IMR-90 (cell line): ENCODE data around the gene GXYLT2. TPM values are rescaled to one million over a fixed set of nuclear protein-coding genes. Genes with fewer than 3 reads are reported as not detected.
A peak's percentile ranks its signal among the peaks of the same experiment; 100 is the strongest.

Experiments used
- ATAC-seq: fragments of 200-7000 bp; cut with Tn5 transposase; 2 replicates; pipeline ENCODE4 v1.9.1; 2020; ENCODE audit warnings: low read depth, mild to moderate bottlenecking, moderate library complexity
- BruUV-seq: library from RNA; stranded (reverse); fragments of 400-500 nt; replicated peaks from 2 replicates; lab custom pipeline; 2021; lab: Mats Ljungman, UMichigan
- CTCF ChIA-PET: fragments of 300-600 bp; formaldehyde crosslinking; extraction: SDS; loops from one replicate; lab custom pipeline; 2021; ENCODE audit warnings: antibody characterized with exemption; lab: Yijun Ruan, JAX
- POLR2A ChIA-PET: fragments of 300-600 bp; sonication (Branson Sonifier 250); formaldehyde crosslinking; loops from one replicate; lab custom pipeline; 2022; ENCODE audit warnings: antibody characterized with exemption; ENCODE audit not compliant: unreplicated experiment; lab: Charles Lee
- DNase-seq: peaks from one replicate; pipeline ENCODE4 v3.0.0; 2013
- H2AFZ ChIP-seq: replicated peaks from 2 replicates; pipeline ENCODE3; 2013; ENCODE audit warnings: low read length, mild to moderate bottlenecking; ENCODE audit not compliant: poor library complexity
- H2AK5ac ChIP-seq: 2 replicates; pipeline ENCODE4 v1.6.1; 2013; ENCODE audit warnings: low read depth, low read length, inconsistent platforms
- H2AK9ac ChIP-seq: replicated peaks from 2 replicates; pipeline ENCODE3; 2013; ENCODE audit warnings: mild to moderate bottlenecking, low read depth, low read length, moderate library complexity; ENCODE audit not compliant: poor library complexity
- H2BK120ac ChIP-seq: 2 replicates; pipeline ENCODE4 v1.6.1; 2013; ENCODE audit warnings: low read depth, low read length, inconsistent platforms
- H2BK15ac ChIP-seq: 3 replicates; pipeline ENCODE4 v1.6.1; 2013; ENCODE audit warnings: low read depth, low read length, inconsistent platforms
- H2BK20ac ChIP-seq: 2 replicates; pipeline ENCODE4 v1.6.1; 2013; ENCODE audit warnings: low read depth, mild to moderate bottlenecking, inconsistent platforms, low read length, moderate library complexity
- H2BK5ac ChIP-seq: 2 replicates; pipeline ENCODE4 v1.6.1; 2013; ENCODE audit warnings: mild to moderate bottlenecking, low read depth, low read length, inconsistent platforms; ENCODE audit not compliant: poor library complexity, severe bottlenecking
- H3K14ac ChIP-seq: replicated peaks from 2 replicates; pipeline ENCODE4 v1.6.1; 2013; ENCODE audit warnings: low read depth, low read length, inconsistent platforms
- H3K18ac ChIP-seq: 2 replicates; pipeline ENCODE4 v1.6.1; 2013; ENCODE audit warnings: low read depth, low read length, control low read depth
- H3K23ac ChIP-seq: 2 replicates; pipeline ENCODE4 v1.6.1; 2013; ENCODE audit warnings: low read depth, low read length, inconsistent platforms
- H3K27ac ChIP-seq: 2 replicates; pipeline ENCODE4 v1.5.1; 2013; ENCODE audit warnings: mild to moderate bottlenecking, control low read depth, low read length; ENCODE audit not compliant: insufficient read depth
- H3K27me3 ChIP-seq: 2 replicates; pipeline ENCODE4 v1.6.1; 2013; ENCODE audit warnings: low read length; ENCODE audit not compliant: control insufficient read depth, insufficient read depth
- H3K36me3 ChIP-seq: 2 replicates; pipeline ENCODE4 v1.6.1; 2013; ENCODE audit warnings: low read length, mixed read lengths; ENCODE audit not compliant: control insufficient read depth, insufficient read depth
- H3K4ac ChIP-seq: 2 replicates; pipeline ENCODE4 v1.6.1; 2013; ENCODE audit warnings: low read depth, low read length, inconsistent platforms
- H3K4me1 ChIP-seq: 2 replicates; pipeline ENCODE4 v1.6.1; 2013; ENCODE audit warnings: low read length, mixed read lengths; ENCODE audit not compliant: control insufficient read depth, insufficient read depth
- H3K4me2 ChIP-seq: 2 replicates; pipeline ENCODE4 v1.6.1; 2013; ENCODE audit warnings: low read depth, mild to moderate bottlenecking, control low read depth, low read length, moderate library complexity
- H3K4me3 ChIP-seq: 2 replicates; pipeline ENCODE4 v1.5.1; 2013; ENCODE audit warnings: low read depth, mild to moderate bottlenecking, control low read depth, low read length, moderate library complexity; ENCODE audit not compliant: insufficient read depth
- H3K56ac ChIP-seq: 2 replicates; pipeline ENCODE4 v1.6.1; 2013; ENCODE audit warnings: low read length, inconsistent platforms; ENCODE audit not compliant: insufficient read depth; ENCODE audit errors: extremely low read depth
- H3K79me1 ChIP-seq, 2 experiments: 2 replicates each; pipeline ENCODE4 v1.6.1; 2013; ENCODE audit warnings: low read length in 2 of 2, inconsistent platforms in 1 of 2, low read depth in 1 of 2
- H3K9ac ChIP-seq: 2 replicates; pipeline ENCODE4 v1.6.1; 2013; ENCODE audit warnings: low read depth, low read length, control low read depth
- H3K9me1 ChIP-seq: 2 replicates; pipeline ENCODE4 v1.6.1; 2013; ENCODE audit warnings: low read length, inconsistent platforms; ENCODE audit not compliant: insufficient read depth
- H3K9me3 ChIP-seq: 2 replicates; pipeline ENCODE4 v1.6.1; 2013; ENCODE audit warnings: low read length; ENCODE audit not compliant: control insufficient read depth, insufficient read depth
- H4K20me1 ChIP-seq: 2 replicates; pipeline ENCODE4 v1.6.1; 2013; ENCODE audit warnings: low read length, inconsistent platforms; ENCODE audit not compliant: insufficient read depth
- H4K5ac ChIP-seq: 2 replicates; pipeline ENCODE4 v1.6.1; 2013; ENCODE audit warnings: mild to moderate bottlenecking, low read depth, low read length, control low read depth
- H4K8ac ChIP-seq, 2 experiments: 2 replicates each; pipeline ENCODE4 v1.6.1; 2013; ENCODE audit warnings: low read depth in 2 of 2, low read length in 2 of 2, control low read depth in 1 of 2, inconsistent platforms in 1 of 2
- H4K91ac ChIP-seq: 2 replicates; pipeline ENCODE4 v1.6.1; 2013; ENCODE audit warnings: low read depth, low read length, inconsistent platforms; ENCODE audit not compliant: insufficient read depth
- BHLHE40 ChIP-seq: fragments of 150-350 bp; IDR thresholded peaks from 2 replicates; pipeline ENCODE4 v1.6.1; 2016; ENCODE audit warnings: mild to moderate bottlenecking, low read depth, low read length
- CEBPB ChIP-seq: IDR thresholded peaks from 2 replicates; pipeline ENCODE4 v1.6.1; 2012; ENCODE audit warnings: low read depth, low read length, improper control_type of control experiment
- CHD1 ChIP-seq: IDR thresholded peaks from 2 replicates; pipeline ENCODE4 v1.6.1; 2012; ENCODE audit warnings: low read depth, low read length, improper control_type of control experiment
- FOS ChIP-seq: fragments of 150-350 bp; IDR thresholded peaks from 2 replicates; pipeline ENCODE4 v1.6.1; 2016; ENCODE audit warnings: low read depth, low read length
- MAFK ChIP-seq: IDR thresholded peaks from 2 replicates; pipeline ENCODE4 v1.6.1; 2012; ENCODE audit warnings: low read depth, low read length, improper control_type of control experiment
- MAZ ChIP-seq: IDR thresholded peaks from 2 replicates; pipeline ENCODE4 v1.6.1; 2012; ENCODE audit warnings: low read depth, mild to moderate bottlenecking, low read length, improper control_type of control experiment, moderate library complexity, borderline replicate concordance
- MXI1 ChIP-seq: IDR thresholded peaks from 2 replicates; pipeline ENCODE4 v1.6.1; 2012; ENCODE audit warnings: low read depth, mild to moderate bottlenecking, low read length, moderate library complexity, borderline replicate concordance
- NFE2L2 ChIP-seq: fragments of 150-350 bp; IDR thresholded peaks from 2 replicates; pipeline ENCODE4 v1.6.1; 2016; ENCODE audit warnings: low read depth, mild to moderate bottlenecking, low read length
- POLR2A ChIP-seq: IDR thresholded peaks from 2 replicates; pipeline ENCODE4 v1.6.1; 2012; ENCODE audit warnings: mild to moderate bottlenecking, low read depth, low read length
- RAD21 ChIP-seq: IDR thresholded peaks from 2 replicates; pipeline ENCODE4 v1.6.1; 2012; ENCODE audit warnings: low read length, improper control_type of control experiment
- RFX5 ChIP-seq: IDR thresholded peaks from 2 replicates; pipeline ENCODE4 v1.8.0; 2012; ENCODE audit warnings: low read depth, mild to moderate bottlenecking, low read length, moderate library complexity
- WGBS, 2 experiments: methylation state at CpG; one replicate each; pipeline versions ENCODE4 v1.1.5 to v1.1.7; 2013; ENCODE audit warnings: missing lambda C conversion rate in 2 of 2; ENCODE audit not compliant: insufficient read length in 1 of 2; ENCODE audit errors: extremely low coverage in 2 of 2; 5-methylcytosine and 5-hydroxymethylcytosine counted together
- dilution Hi-C: fragments of 300-500 bp; cut with HindIII; formaldehyde crosslinking; loops from one replicate; pipeline ENCODE4 v1.14.3; 2018; ENCODE audit warnings: low sequenced_read_pairs; ENCODE audit not compliant: unreplicated experiment
- in situ Hi-C: fragments of 300-500 bp; cut with MboI; formaldehyde crosslinking; loops from 3 replicates; pipeline ENCODE4 v1.14.3; 2019; ENCODE audit warnings: low sequenced_read_pairs, inconsistent platforms, mixed read lengths
- intact Hi-C: fragments of 100-400 bp; cut with micrococcal nuclease; formaldehyde crosslinking; loops from 2 replicates; pipeline ENCODE4 v1.10.0; 2022
- polyA plus RNA-seq, 3 experiments: library from polyadenylated mRNA; depleted of rRNA; stranded (reverse); fragments of >200 nt; gene quantifications; 2 replicates each; pipeline ENCODE4 v1.2.3, GENCODE V29; 2012; ENCODE audit warnings: low replicate concordance in 1 of 3
- total RNA-seq: library from RNA; depleted of rRNA; stranded (reverse); fragments of >200 nt; gene quantifications from 2 replicates; pipeline ENCODE4 v1.2.3, GENCODE V29; 2012
- TF ChIP-seq, protein P1 (sequence below): fragments of 150-350 bp; IDR thresholded peaks from 2 replicates; pipeline ENCODE4 v1.6.1; 2016; ENCODE audit warnings: low read depth, mild to moderate bottlenecking, low read length, moderate library complexity, borderline replicate concordance
- TF ChIP-seq, protein P2 (sequence below): conservative IDR thresholded peaks from 2 replicates; pipeline ENCODE4 v1.5.1; 2012; ENCODE audit warnings: mild to moderate bottlenecking, low read depth, low read length, improper control_type of control experiment

The GXYLT2 gene
- total and polyA plus RNA-seq, 2 of the 4 experiments (the other 2 are of a cell fraction): 5.7 to 11.1 TPM

DNA sequence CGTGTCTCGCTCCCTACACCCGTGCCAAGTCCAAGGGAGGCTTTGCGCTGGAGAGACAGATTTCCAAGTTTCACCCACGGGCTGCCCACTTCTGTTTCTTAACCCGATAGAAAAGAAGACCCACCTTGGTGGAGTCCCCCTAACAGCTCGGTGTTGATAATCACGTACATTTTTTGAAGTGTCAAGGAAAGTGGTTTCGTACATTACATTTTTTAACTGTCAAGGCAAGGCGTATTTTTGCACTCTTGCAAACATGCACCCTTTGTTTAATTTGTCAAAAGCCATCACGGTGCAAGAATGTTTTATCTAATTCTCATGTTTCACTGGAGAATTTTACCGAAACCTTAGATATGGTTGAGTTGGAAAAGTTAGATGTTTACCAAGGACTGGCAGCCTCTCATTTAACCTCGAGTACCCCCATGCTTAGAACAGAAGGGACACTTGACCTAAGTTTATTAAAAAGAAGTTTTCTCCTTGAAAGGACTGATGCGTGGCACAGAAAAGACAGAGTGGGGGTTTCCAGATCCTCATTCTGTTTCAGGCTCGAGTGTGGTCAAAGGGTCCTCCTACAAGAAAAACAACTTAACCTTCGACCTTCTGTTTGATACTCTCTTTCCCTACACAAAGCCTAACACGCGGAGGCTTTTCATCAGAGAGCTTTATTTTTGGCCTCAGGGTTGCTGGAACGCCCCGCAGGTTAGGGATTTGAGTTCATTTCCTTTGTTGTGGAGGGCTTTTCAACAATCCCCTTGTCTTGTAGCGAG, 882 bp downstream of the GXYLT2 start:
- in situ Hi-C loops: no loop called here
- peak overlapping the region; percentile 53 for H3K4me3 ChIP-seq
- peak overlapping the region; percentile 58; the same call in 2 of the 3 replicates for H2BK15ac ChIP-seq
- H3K27ac ChIP-seq: peak overlapping the region; percentile 76
- H4K20me1 ChIP-seq: peaks cover 8% of the 10 kb centered on the region; the same call in 1 of the 2 replicates
- H3K14ac ChIP-seq: peak overlapping the region; percentile 39
- peak overlapping the region; percentile 89 for H3K18ac ChIP-seq
- H3K79me1 ChIP-seq: peaks cover 0 to 21% of the 10 kb centered on the region in 2 experiments; a peak in 3 of 4 replicates
- no CpG with 5 or more reads among the region's 21 CpGs for WGBS, 2 experiments
- H3K56ac ChIP-seq: peak overlapping the region; percentile 24; the same call in 1 of the 2 replicates
- peak overlapping the region; percentile 3; the same call in 1 of the 2 replicates for H2BK20ac ChIP-seq
- peak overlapping the region; percentile 88 for H3K9ac ChIP-seq
- ChIA-PET POLR2A (interaction anchor here (0.6 kb wide), 1 partner anchor 194 kb away, joined by 3 read pairs; no protein-coding TSS in a partner anchor), CTCF (interaction anchor here (1.0 kb wide), 1 partner anchor 37 kb away, joined by 3 read pairs; no protein-coding TSS in a partner anchor)
- peak overlapping the region; percentile 87 for H2AFZ ChIP-seq
- peak overlapping the region in 1 of 2 experiments; percentile 49; a peak in 2 of 4 replicates for H4K8ac ChIP-seq
- H4K5ac ChIP-seq: peak overlapping the region; percentile 85
- peak overlapping the region; percentile 78 for H3K23ac ChIP-seq
- peak overlapping the region; percentile 1; the same call in 1 of the 2 replicates for H4K91ac ChIP-seq
- no peaks in the 10 kb centered on the region for H3K36me3 ChIP-seq
- peak; percentile 42 for DNase-seq
- no peak for ATAC-seq
- H3K27me3 ChIP-seq: no peaks in the 10 kb centered on the region
- peaks cover 21% of the 10 kb centered on the region for H3K4me1 ChIP-seq
- BruUV-seq: no TSS peak
- dilution Hi-C loops: no loop called here
- H3K9me1 ChIP-seq: peaks cover 12% of the 10 kb centered on the region
- peak overlapping the region; percentile 0 for H2BK5ac ChIP-seq
- peak overlapping the region; percentile 97 for H3K4me2 ChIP-seq
- no peaks in the 10 kb centered on the region for H3K9me3 ChIP-seq
- H2BK120ac ChIP-seq: peak overlapping the region; percentile 59
- TF ChIP-seq CHD1 (no peak), RAD21 (no peak), RFX5 (no peak), NFE2L2 (no peak), MAFK (no peak), FOS (no peak), POLR2A (no peak), MAZ (no peak), BHLHE40 (no peak), CEBPB (no peak), MXI1 (no peak)
- TF ChIP-seq, protein P1, sequence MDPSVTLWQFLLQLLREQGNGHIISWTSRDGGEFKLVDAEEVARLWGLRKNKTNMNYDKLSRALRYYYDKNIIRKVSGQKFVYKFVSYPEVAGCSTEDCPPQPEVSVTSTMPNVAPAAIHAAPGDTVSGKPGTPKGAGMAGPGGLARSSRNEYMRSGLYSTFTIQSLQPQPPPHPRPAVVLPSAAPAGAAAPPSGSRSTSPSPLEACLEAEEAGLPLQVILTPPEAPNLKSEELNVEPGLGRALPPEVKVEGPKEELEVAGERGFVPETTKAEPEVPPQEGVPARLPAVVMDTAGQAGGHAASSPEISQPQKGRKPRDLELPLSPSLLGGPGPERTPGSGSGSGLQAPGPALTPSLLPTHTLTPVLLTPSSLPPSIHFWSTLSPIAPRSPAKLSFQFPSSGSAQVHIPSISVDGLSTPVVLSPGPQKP: no peak
- TF ChIP-seq, protein P2, sequence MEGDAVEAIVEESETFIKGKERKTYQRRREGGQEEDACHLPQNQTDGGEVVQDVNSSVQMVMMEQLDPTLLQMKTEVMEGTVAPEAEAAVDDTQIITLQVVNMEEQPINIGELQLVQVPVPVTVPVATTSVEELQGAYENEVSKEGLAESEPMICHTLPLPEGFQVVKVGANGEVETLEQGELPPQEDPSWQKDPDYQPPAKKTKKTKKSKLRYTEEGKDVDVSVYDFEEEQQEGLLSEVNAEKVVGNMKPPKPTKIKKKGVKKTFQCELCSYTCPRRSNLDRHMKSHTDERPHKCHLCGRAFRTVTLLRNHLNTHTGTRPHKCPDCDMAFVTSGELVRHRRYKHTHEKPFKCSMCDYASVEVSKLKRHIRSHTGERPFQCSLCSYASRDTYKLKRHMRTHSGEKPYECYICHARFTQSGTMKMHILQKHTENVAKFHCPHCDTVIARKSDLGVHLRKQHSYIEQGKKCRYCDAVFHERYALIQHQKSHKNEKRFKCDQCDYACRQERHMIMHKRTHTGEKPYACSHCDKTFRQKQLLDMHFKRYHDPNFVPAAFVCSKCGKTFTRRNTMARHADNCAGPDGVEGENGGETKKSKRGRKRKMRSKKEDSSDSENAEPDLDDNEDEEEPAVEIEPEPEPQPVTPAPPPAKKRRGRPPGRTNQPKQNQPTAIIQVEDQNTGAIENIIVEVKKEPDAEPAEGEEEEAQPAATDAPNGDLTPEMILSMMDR: no peak
- H3K4ac ChIP-seq: peak overlapping the region; percentile 62
- H2AK9ac ChIP-seq: no peak overlapping the region
- intact Hi-C loops: loop anchor here (5.0 kb wide), 2 partner anchors 109 to 441 kb away; partner anchors contain the start of genes PPP4R2 and RYBP
- H2AK5ac ChIP-seq: peak overlapping the region; percentile 16; the same call in 1 of the 2 replicates
